ENCODE data around the gene MYO1F. TPM values are rescaled to one million over a fixed set of nuclear protein-coding genes. Genes with fewer than 3 reads are reported as not detected.

Gene MYO1F
- total and polyA plus RNA-seq, 2 experiments from 2014 or later, result 0.54 to 1.6 TPM

GRCh38 chr19:8531470-8531869 is 45.8 kb downstream of the MYO1F start:
- H3K36me3 ChIP-seq (ENCODE audit: low read depth), result no peaks in the 10 kb centered on the region
- no peak overlapping the region for H3K27ac ChIP-seq
- H3K4me1 ChIP-seq (ENCODE audit: insufficient read depth), result no peaks in the 10 kb centered on the region
- H4K20me1 ChIP-seq (ENCODE audit: insufficient read depth), result 0 out of 2 replicates have a peak, but pooled peaks cover 7% of the 10 kb centered on the region
- DNase-seq, result no peak
- H2AFZ ChIP-seq, result no peak overlapping the region
- no peak for TF ChIP-seq EZH2 (IDR thresholded peaks at IDR 0.05; ENCODE audit: insufficient read depth, poor library complexity, severe bottlenecking)
- no peak for TF ChIP-seq EZH2phosphoT487 (IDR thresholded peaks at IDR 0.05; ENCODE audit: insufficient read depth, low read depth)
- no peaks in the 10 kb centered on the region for H3K9me2 ChIP-seq (ENCODE audit: insufficient read depth)
- peaks cover 12% of the 10 kb centered on the region; the same call in 1 of the 2 replicates for H3K79me2 ChIP-seq (ENCODE audit: insufficient read depth)
- in situ Hi-C loops (cut with MboI), result no loop called here
- H3K9ac ChIP-seq, result no peak overlapping the region
- H3K4me2 ChIP-seq (ENCODE audit: unreplicated experiment), result no peak overlapping the region
- no peak overlapping the region for H3K4me3 ChIP-seq
- whole genome bisulfite sequencing, 2 experiments (ENCODE audit: low coverage in 1 of 2, low lambda C conversion rate in 2 of 2, missing lambda C conversion rate in 2 of 2), result 56 to 57% methylated on average over 7 of the region's 7 CpGs
- no peaks in the 10 kb centered on the region for H3K27me3 ChIP-seq (replicated peaks; ENCODE audit: insufficient read depth)
- no peaks in the 10 kb centered on the region for H3K9me3 ChIP-seq (ENCODE audit: low read depth)
- no peaks in the 10 kb centered on the region for H3F3A ChIP-seq (ENCODE audit: insufficient read depth)

DNA sequence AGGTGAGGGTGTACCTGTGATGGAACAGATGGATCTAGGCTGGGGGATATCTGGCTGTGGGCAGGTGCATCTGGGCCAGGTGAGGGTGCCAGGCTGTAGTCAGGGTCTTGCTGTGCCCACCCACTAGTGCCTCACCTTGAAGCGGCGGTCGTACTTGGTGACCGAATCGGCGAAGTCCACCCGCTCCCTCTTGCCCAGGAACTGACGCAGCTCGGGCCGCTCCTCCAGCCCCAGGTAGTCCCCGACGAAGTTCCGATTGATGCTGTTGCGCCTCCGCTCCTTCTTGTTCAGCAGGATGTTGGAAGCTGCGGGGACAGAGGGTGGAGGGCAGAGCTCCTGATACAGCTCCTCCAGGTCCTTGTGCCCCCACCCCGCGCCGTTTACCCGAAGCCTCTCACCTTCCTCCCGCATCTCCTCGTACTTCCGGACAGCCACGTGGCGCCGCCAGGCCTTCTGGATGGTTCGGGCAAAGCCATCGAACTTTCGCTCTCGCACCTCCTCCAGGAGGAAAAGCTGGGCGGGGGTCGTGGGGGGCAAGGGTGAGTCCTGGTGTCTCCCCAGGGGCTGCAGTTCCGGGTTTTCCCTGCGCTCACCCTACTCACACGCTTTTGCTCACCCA is 47.1 kb downstream of the MYO1F start:
- H3F3A ChIP-seq (ENCODE audit: insufficient read depth), result no peaks in the 10 kb centered on the region
- no peak for TF ChIP-seq EZH2phosphoT487 (IDR thresholded peaks at IDR 0.05; ENCODE audit: insufficient read depth, low read depth)
- no peak for TF ChIP-seq EZH2 (IDR thresholded peaks at IDR 0.05; ENCODE audit: insufficient read depth, poor library complexity, severe bottlenecking)
- no peak overlapping the region for H3K4me2 ChIP-seq (ENCODE audit: unreplicated experiment)
- no peak overlapping the region for H2AFZ ChIP-seq
- peaks cover 12% of the 10 kb centered on the region; the same call in 1 of the 2 replicates for H3K79me2 ChIP-seq (ENCODE audit: insufficient read depth)
- H3K36me3 ChIP-seq (ENCODE audit: low read depth), result no peaks in the 10 kb centered on the region
- no peaks in the 10 kb centered on the region for H3K27me3 ChIP-seq (replicated peaks; ENCODE audit: insufficient read depth)
- in situ Hi-C loops (cut with MboI), result no loop called here
- 87 to 88% methylated on average over 26 to 35 of the region's 35 CpGs for WGBS, 2 experiments (ENCODE audit: low coverage in 1 of 2, low lambda C conversion rate in 2 of 2, missing lambda C conversion rate in 2 of 2)
- no peak overlapping the region for H3K27ac ChIP-seq
- no peaks in the 10 kb centered on the region for H3K9me3 ChIP-seq (ENCODE audit: low read depth)
- no peak overlapping the region for H3K9ac ChIP-seq
- H4K20me1 ChIP-seq (ENCODE audit: insufficient read depth), result 0 out of 2 replicates have a peak, but pooled peaks cover 7% of the 10 kb centered on the region
- DNase-seq, result no peak
- H3K9me2 ChIP-seq (ENCODE audit: insufficient read depth), result no peaks in the 10 kb centered on the region
- H3K4me1 ChIP-seq (ENCODE audit: insufficient read depth), result no peaks in the 10 kb centered on the region
- no peak overlapping the region for H3K4me3 ChIP-seq

- Histone ChIP-seq H3K9me3 (ENCODE audit: low read depth) (no peaks in the 10 kb centered on the region), H3K27me3 (replicated peaks; ENCODE audit: insufficient read depth) (no peaks in the 10 kb centered on the region), H4K20me1 (ENCODE audit: insufficient read depth) (0 out of 2 replicates have a peak, but pooled peaks cover 7% of the 10 kb centered on the region), H3K79me2 (ENCODE audit: insufficient read depth) (peaks cover 12% of the 10 kb centered on the region; the same call in 1 of the 2 replicates), H2AFZ (no peak overlapping the region), H3K4me1 (ENCODE audit: insufficient read depth) (no peaks in the 10 kb centered on the region), H3K9ac (no peak overlapping the region), H3F3A (ENCODE audit: insufficient read depth) (no peaks in the 10 kb centered on the region), H3K4me2 (ENCODE audit: unreplicated experiment) (no peak overlapping the region), H3K27ac (no peak overlapping the region), H3K36me3 (ENCODE audit: low read depth) (no peaks in the 10 kb centered on the region), H3K9me2 (ENCODE audit: insufficient read depth) (no peaks in the 10 kb centered on the region), H3K4me3 (no peak overlapping the region)
- 84 to 92% methylated on average over 4 of the region's 4 CpGs for WGBS, 2 experiments (ENCODE audit: low coverage in 1 of 2, low lambda C conversion rate in 2 of 2, missing lambda C conversion rate in 2 of 2)
- in situ Hi-C loops (cut with MboI), result no loop called here
- no peak for DNase-seq
- TF ChIP-seq EZH2phosphoT487 (IDR thresholded peaks at IDR 0.05; ENCODE audit: insufficient read depth, low read depth) (no peak), EZH2 (IDR thresholded peaks at IDR 0.05; ENCODE audit: insufficient read depth, poor library complexity, severe bottlenecking) (no peak)
Observed at GRCh38 chr19:8529369-8530006, 47.8 kb downstream of the MYO1F start.

DNA sequence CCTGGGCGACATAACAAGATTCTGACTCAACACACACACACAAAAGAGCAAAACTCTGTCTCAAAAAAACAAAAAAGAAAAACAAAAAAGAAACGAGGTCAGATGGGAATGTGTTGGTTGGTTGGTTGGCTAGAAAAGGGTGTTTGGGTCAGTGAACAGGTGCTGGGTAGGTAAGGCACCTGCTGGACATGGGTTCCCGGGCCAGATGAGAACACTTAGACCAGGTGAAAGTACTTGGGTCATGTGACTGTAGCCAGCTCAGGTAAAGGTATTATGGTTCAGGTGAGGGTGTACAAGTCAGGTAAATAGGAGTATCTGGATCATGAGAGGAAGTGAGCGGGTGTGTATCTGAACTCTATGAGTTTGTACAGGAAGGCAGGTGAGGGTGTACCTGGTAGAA is 48.7 kb downstream of the MYO1F start:
- TF ChIP-seq EZH2phosphoT487 (IDR thresholded peaks at IDR 0.05; ENCODE audit: insufficient read depth, low read depth) (no peak), EZH2 (IDR thresholded peaks at IDR 0.05; ENCODE audit: insufficient read depth, poor library complexity, severe bottlenecking) (no peak)
- Histone ChIP-seq H3K9me3 (ENCODE audit: low read depth) (no peaks in the 10 kb centered on the region), H2AFZ (no peak overlapping the region), H3K4me2 (ENCODE audit: unreplicated experiment) (no peak overlapping the region), H3K4me3 (no peak overlapping the region), H3K27ac (no peak overlapping the region), H3K27me3 (replicated peaks; ENCODE audit: insufficient read depth) (no peaks in the 10 kb centered on the region), H3K9me2 (ENCODE audit: insufficient read depth) (no peaks in the 10 kb centered on the region), H3F3A (ENCODE audit: insufficient read depth) (no peaks in the 10 kb centered on the region), H3K36me3 (ENCODE audit: low read depth) (no peaks in the 10 kb centered on the region), H3K9ac (no peak overlapping the region), H3K4me1 (ENCODE audit: insufficient read depth) (no peaks in the 10 kb centered on the region), H3K79me2 (ENCODE audit: insufficient read depth) (peaks cover 12% of the 10 kb centered on the region; the same call in 1 of the 2 replicates), H4K20me1 (ENCODE audit: insufficient read depth) (0 out of 2 replicates have a peak, but pooled peaks cover 7% of the 10 kb centered on the region)
- WGBS, 2 experiments (ENCODE audit: low coverage in 1 of 2, low lambda C conversion rate in 2 of 2, missing lambda C conversion rate in 2 of 2), result 51 to 54% methylated on average over 4 of the region's 4 CpGs
- in situ Hi-C loops (cut with MboI), result no loop called here
- DNase-seq, result peak; percentile 33
